K562 treated with DMSO at 1 percent for 48 hours (cell line): Measurements from ENCODE around the gene AIP. TPM values are rescaled to one million over a fixed set of nuclear protein-coding genes. Genes with fewer than 3 reads are reported as not detected.

ENCODE experiments used
- total RNA-seq: library from RNA; unstranded; fragments of 300-600 nt; gene quantifications from 2 replicates; pipeline ENCODE4 v1.2.3, GENCODE V29; 2022; ENCODE audit warnings: low replicate concordance; ENCODE audit errors: extremely low read depth

The AIP gene
- total RNA-seq = not detected in 2 replicates

GRCh38 chr11:67482827-67483798, at the start of gene AIP:
AIP (plus strand) TSS chr11:67483026; CDS start chr11:67483159, 133 bp downstream.

DNA sequence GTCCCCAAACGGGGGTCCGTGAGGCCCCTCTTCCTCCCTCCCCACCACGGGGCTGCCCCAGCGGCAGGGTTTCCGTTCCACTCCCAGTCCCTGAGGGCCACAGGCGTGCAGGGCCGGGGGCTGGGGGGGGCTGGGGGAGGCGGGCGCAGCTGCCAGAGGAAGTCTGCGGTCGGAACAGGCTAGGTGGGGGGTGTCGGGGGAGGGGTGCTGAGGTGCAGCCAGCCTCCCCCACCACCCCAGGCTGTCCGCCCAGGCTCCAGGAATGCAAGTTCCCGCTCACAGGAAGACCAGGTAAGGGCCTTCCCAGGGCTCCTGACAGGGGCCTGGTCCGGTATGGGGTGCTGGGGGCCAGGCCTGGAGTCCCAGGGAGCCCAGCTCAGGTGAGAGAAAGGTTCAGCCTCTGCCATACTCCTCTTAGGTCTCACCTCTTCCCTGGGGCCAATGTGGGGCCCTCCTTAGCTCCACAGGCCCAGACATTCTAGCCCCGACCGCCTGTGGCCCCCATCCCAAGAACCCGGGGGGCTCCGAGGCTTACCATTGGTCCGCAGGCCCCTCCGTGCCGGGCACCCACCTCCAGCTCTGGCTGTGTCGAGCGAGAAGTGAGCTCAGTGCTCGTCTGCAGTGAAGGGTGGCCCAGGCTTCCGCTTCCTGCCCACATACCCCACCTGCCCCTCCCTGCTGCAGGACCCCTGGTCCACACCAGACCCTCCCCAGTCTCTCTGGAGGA, 45.6 kb upstream of the AIP start, which contains the start of gene PTPRCAP:
Gene PTPRCAP, minus strand, starts transcription at position 601 of the 727 bp plus-strand sequence. Its CDS starts 63 bp downstream, at position 538.

DNA sequence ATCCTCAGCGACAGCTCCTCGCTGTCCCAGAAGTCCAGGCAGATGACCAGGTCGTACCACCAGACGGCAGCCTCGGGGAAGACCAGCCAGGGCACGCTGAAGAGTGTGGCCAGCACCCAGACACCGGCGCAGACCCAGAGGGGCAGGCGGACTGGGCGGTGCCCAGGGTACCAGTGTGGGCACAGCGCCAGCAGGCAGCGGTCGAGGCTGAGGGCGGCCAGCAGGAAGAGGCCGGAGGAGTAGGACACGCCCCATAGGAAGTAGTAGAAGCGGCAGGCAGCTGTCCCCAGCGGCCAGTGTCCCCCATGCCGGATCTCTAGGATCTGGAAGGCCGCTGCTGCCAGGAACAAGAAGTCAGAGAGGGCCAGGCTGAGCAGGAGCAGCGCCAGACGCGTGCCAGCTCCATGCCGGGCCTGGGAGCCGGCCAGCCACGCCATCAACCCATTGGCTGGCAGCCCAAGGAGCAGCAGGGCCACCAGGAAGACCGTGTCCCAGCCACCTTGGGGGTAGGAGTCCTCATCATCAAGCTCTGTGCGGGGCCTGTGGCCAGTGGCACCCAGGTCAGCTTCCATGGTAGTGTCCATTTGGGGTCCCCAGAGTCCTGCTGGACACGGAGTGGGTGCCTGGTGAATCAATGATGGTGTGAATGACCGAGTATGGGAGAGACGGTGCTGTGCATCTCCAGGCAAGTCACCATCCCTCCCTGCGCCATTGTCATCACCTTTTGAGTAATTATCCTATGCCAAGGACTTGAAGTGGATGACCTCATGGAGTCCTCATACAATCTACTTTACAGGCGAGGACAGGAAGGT, 30.5 kb upstream of the AIP start, which contains the start of gene GPR152:
Gene GPR152, minus strand, starts transcription at position 589 of the 812 bp plus-strand sequence. Its CDS starts 5 bp downstream, at position 584.

DNA sequence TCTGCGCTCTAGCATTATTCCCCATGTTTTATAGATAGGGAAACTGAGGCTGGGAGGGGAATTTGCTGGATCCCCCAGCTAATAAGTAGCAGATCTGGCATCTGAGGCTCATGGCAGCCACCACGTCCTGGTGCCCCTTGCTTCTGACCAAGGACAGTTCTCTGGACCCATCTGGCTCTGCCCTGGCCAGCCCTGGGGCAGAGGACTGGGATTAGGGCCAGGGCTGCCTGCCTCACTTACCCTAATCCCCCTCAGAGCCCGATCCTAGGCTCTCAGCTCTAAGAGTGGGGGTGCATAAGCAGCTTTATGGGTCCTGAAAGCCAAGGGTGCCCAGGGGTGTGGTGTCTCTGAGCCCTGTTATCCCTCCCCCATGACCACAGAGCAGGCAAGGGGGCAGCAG, 27.8 kb upstream of the AIP start, which contains the start of gene CABP4:
Gene CABP4, plus strand, starts transcription at position 301 of the 400 bp plus-strand sequence. Its CDS starts 70 bp downstream, at position 371.

DNA sequence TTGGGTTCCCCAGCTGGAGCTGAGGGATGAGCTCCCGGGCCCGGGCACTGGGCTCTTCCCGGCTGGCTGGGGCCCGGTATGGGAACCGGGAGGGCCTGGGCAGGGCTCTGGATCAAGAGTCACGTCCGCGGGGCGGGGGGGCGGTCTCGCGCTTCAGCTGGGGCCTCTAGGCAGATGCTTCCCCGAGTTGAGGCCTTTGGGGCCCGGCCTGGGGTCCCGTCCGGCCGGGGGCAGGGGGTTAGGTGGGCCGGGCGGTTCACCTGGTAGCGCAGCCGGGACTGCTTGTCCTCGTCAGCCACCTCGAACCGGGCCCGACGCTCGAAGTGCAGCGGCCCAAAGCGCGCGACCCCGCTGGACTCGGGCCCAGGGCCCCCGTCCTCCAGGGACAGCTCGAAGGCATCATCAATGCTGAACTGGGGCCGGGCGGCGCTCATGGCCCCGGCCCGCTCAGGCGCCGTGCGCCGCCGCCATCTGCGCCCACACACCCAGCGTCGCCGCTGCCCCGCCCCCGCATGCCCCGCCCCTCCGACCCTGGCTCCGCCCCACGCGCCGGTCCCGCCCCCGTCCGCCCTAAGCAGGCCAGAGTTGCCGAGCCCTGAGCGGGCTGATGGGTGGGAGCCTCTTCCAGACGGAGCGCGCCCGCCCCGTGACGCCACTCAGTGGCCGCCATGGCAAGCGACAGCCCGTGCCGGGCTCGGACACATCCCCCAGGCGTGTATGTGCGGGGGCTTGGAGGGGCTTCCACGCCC, 13.9 kb upstream of the AIP start, which contains the start of gene TMEM134:
Gene TMEM134, minus strand, starts transcription at position 493 of the 749 bp plus-strand sequence. Its CDS starts 59 bp downstream, at position 434.

DNA sequence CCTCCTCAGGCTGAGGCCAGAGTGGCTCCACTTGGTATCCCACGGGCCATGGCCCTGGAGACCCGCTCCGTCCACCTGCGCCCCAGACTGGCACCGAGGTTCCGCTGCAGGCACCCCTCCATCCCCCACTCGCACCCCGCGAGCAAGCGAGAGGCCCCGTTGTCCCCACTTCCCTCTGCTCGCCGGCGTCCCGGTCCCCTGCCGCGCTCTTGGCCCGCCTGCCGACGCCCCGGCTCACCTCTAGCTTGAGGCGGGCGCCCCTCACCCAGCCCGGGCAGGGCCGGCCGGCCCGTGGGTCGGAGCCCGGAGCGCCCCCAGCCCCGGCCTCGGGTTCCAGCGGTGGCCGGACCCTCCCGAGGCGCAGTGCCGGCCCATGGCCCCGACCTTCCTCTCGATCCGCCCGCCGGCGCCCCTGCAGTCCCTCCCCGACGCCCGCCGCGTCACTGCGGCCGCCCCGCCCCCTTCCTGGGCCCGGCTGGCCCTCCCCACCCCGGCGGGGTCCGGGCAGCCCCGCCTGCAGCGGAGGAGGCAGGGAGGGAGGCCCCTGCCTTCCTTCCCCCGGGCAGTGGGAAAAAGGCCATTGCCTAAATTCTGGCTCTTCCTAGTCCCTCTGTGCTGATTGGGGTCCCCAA, 22.2 kb downstream of the AIP start, which contains the start of gene PITPNM1:
Gene PITPNM1, minus strand, starts transcription at position 414 of the 632 bp plus-strand sequence. CDS start 1,183 bp downstream, outside the sequence.

DNA sequence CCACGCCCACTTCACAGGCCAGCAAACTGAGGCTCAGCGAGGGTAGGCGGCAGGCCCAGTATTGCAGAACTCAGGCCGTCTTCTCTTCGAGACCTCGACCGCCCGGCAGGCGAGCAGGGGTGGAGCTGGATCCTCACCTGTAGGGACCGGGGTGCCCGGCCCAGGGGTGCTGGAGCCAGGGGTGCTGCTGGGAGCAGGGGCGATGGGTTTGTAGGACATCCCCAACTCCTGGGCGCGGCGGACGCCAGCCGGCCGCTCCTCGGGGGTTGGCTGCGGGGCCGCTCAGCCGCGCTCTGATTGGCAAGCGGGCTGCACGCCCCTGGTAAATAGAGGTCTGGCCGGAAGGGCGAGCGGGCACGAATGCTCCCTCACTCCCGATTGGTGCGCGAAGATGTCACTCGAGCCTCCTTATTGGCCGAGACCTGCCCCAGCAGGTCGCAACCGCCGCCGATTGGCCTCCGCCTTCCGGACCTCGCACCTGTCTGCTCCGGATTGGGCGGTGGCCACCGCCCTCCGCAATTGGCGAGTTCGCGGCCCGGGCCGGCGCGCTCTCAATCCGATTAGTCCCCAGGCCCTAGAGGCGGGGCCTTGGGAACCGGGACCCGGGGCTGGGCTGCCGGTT, 25.1 kb downstream of the AIP start, which contains the start of gene CDK2AP2:
Gene CDK2AP2, minus strand, starts transcription at position 299 of the 622 bp plus-strand sequence. Its CDS starts 80 bp downstream, at position 219.

GRCh38 chr11:67522844-67523555, 40.2 kb downstream of the AIP start, which contains the start of gene CABP2:
CABP2 (minus strand) TSS chr11:67523446; CDS start chr11:67523326, 120 bp downstream.

Other genes starting within 250 kb of the AIP start
- 509 TPM in 1 of 2 replicates, not detected in the other for gene GRK2, start 216.6 kb upstream of the AIP start, total RNA-seq
- not detected in 2 replicates for gene ANKRD13D, start 193.7 kb upstream of the AIP start, total RNA-seq
- not detected in 2 replicates for gene SSH3, start 179.5 kb upstream of the AIP start, total RNA-seq
- gene POLD4, start 129.5 kb upstream of the AIP start, total RNA-seq = not detected in 2 replicates
- gene CLCF1, start 109.4 kb upstream of the AIP start, total RNA-seq = not detected in 2 replicates
- gene RAD9A, start 91.0 kb upstream of the AIP start, total RNA-seq = not detected in 2 replicates
- gene PPP1CA, start 81.2 kb upstream of the AIP start, total RNA-seq = 468 TPM in 1 of 2 replicates, not detected in the other
- gene TBC1D10C, start 78.9 kb upstream of the AIP start, total RNA-seq = not detected in 2 replicates
- not detected in 2 replicates for gene CARNS1, start 67.3 kb upstream of the AIP start, total RNA-seq
- not detected in 2 replicates for gene RPS6KB2, start 54.5 kb upstream of the AIP start, total RNA-seq
- gene PTPRCAP, start 45.3 kb upstream of the AIP start, total RNA-seq = not detected in 2 replicates
- 458 TPM in 1 of 2 replicates, not detected in the other for gene CORO1B, start 39.5 kb upstream of the AIP start, total RNA-seq
- not detected in 2 replicates for gene GPR152, start 30.3 kb upstream of the AIP start, total RNA-seq
- not detected in 2 replicates for gene CABP4, start 27.7 kb upstream of the AIP start, total RNA-seq
- not detected in 2 replicates for gene TMEM134, start 13.8 kb upstream of the AIP start, total RNA-seq
- gene PITPNM1, start 22.3 kb downstream of the AIP start, total RNA-seq = not detected in 2 replicates
- not detected in 2 replicates for gene CDK2AP2, start 25.1 kb downstream of the AIP start, total RNA-seq
- gene CABP2, start 40.4 kb downstream of the AIP start, total RNA-seq = not detected in 2 replicates
- 2,352 TPM in 1 of 2 replicates, not detected in the other for gene GSTP1, start 100.8 kb downstream of the AIP start, total RNA-seq
- gene NDUFV1, start 123.9 kb downstream of the AIP start, total RNA-seq = not detected in 2 replicates
- not detected in 2 replicates for gene NUDT8, start 146.9 kb downstream of the AIP start, total RNA-seq
- not detected in 2 replicates for gene TBX10, start 156.7 kb downstream of the AIP start, total RNA-seq
- not detected in 2 replicates for gene ACY3, start 167.7 kb downstream of the AIP start, total RNA-seq
- gene ALDH3B2, start 191.6 kb downstream of the AIP start, total RNA-seq = not detected in 2 replicates